HG03064 (cell line): ENCODE measurements around the gene ALAS2.
"Not testable (repeated sequence)": the region's sequence is repeated elsewhere in the genome, so short reads cannot be mapped to it uniquely, and the experiment has no call there.

ENCODE experiments used
- ATAC-seq: cut with Tn5 transposase; IDR thresholded peaks from one replicate; pipeline ENCODE4 v1.9.1; 2021; ENCODE audit warnings: low read depth; ENCODE audit not compliant: unreplicated experiment

Gene ALAS2

DNA sequence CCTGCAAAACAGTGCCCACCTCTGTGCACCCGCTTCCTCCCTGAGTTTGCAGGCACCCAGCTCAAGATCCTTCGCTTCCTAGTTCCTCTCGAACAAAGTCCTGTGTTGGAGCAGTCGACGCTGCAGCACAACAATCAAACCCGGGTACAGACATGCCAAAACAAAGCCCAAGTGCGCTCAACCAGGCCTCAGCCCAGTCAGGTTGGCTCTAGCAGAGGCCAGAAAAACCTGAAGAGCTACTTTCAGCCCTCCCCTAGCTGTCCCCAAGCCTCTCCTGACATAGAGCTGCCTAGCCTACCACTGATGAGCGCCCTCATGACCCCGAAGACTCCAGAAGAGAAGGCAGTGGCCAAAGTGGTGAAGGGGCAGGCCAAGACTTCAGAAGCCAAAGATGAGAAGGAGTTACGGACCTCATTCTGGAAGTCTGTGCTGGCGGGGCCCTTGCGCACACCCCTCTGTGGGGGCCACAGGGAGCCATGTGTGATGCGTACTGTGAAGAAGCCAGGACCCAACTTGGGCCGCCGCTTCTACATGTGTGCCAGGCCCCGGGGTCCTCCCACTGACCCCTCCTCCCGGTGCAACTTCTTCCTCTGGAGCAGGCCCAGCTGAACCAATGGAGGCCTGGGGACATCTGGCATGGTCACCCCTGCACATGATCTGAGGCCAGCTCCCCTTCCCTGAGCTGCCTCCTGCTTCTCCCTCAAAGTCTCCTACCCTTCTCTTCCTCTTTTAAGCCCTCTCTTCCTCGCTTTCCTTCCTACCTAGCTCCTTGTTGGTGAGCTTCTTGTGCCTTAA lies 23.8 kb downstream of the ALAS2 start:
- no peak for ATAC-seq

DNA sequence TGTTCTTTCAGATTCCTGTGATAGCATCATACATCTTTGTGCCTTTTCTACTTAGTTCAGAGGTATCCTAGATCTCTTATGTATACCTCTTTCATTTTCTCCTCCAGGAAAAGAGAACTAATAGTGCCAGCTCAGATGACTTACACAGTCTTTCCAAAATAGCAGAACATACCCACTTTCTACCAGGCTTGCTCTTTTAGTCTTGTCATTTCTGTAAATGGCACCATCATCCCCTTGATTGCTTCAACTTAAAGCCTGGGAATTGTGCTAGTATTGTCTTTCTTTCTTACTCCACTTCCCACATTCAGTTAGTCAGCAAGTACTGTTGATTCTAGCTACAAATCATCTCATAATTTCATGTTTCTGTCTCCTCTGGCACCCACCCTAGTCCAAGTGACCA lies 25.5 kb downstream of the ALAS2 start:
- no peak for ATAC-seq

DNA sequence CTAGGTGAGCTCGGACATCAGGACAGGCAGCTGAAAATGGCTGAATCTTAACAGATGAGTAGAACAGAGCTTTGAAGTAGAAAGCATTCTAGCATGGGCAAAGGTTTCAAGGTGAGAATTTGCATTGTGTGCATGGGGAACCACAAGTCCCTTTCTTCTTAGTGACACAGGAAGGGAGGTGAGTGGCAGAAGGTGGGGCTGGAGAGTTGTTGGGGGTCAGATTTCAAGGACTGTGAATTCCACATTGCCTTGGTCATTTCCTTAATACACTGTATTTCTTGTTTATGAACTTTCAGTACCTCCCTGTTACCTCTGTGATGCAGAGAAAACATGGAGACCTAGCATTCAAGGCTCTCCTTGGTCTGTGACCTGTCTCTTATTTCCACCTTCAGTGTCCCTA lies 26.5 kb downstream of the ALAS2 start:
- ATAC-seq, result no peak

DNA sequence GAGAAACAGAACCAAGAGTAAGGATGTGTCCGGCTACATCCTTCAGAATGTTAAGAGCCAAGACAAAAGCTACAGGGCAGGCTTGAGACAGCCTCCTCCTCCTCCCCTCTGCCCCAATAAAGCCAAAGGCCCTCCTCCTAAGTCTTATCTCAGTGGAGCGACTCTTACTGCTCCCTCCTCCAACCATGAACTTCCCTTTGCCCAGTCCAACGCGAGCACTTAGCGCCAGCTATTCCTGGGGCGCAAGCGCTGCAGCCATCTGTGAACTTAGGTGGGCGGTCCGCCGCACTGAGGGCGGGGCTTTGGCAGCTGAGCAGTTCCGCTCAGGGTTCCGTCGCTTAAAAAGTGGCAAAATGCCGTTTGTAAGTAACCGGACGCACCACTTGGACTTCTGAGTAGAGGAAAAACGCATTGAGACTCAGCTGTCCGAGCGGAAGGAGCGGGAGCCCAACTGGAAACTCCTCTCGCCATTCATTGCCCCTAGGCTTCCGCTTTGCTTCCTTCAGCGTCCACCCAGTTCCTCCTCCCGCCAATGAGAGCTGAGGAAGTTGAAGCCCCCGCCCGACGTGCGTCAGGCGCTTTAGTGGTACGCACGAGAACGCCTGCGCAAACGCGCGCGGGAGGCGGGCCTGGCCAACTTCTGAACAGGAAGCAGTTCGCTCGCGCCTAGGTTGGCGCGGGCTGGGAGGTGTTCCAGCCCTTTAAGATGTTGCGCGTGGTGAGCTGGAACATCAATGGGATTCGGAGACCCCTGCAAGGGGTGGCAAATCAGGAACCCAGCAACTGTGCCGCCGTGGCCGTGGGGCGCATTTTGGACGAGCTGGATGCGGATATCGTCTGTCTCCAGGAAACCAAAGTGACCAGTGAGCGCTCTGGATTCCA lies 30.8 kb downstream of the ALAS2 start, which contains the start of gene APEX2:
APEX2 (plus strand) TSS at position 647 of the 882 bp plus-strand sequence; CDS start at position 707, 60 bp downstream.
- peak; percentile 90 for ATAC-seq

DNA sequence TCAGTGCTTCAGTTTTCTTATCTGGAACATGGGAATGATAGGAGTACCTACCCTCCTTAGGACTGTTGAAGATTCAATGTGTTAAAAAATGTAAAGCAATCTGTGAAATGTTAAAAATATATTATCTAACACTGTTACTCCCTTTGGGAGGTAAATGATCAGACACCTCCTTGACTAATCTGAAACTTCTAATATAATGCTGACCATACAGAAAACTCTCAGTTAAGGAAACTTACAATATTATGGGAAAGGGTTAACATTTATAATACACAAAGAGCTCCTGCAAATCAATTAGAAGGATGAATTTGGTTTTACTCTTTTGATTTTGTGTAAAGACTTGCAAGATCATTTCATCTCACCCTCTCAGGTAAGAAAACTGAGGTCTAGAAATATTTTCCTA lies 35.2 kb downstream of the ALAS2 start:
- ATAC-seq, result no peak

DNA sequence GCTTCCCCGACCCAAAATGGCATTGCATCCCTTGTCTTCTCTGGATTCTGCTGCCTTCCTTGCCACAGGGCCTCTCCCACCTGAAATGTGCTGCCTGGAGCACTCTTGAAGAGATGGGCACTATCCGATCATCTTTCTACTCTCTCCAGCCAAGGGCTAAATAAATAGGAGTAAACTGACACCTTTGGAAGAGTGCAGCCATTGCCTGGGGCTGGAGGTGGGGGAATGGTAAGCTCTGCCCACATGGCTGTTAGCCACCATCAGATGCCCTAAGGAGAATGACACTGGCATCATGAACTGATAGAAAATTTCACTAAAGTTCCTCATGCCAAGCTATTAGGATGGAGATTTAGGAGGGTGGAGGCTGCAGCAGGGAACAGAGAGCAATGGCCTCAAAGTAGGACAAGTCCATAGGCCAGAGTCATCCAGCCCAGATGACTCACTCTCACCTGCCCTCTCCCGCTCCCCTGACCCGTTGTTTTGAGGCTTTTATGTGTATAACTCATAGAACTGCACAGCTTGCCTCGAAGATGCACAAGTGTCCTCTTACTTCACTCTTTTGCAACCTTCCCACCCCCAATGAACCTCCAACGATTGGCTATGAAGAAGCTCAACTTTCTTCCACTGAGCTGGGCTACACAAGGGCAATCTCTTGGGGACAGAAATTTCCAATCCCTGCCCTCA lies 36.0 kb downstream of the ALAS2 start:
- ATAC-seq, result no peak

DNA sequence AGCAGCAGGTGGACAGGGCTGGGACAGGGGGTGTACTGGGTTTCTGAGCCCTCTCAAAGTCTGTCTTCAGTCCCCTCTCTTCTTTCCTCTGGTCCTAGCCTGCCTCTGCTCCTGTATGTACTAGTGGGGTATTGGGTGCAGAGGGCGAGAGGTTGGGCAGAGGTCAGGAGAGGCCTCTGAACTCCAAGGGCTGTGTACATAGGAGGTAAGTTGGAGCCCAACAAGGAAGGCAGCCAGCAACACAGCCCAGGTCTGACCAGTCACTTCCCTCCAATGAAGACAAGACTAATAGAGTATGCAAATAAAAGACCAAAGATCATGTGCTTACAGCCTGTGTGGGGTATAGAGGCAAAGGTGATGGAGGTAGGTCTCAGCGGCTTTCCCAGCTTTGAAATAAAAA lies 36.7 kb downstream of the ALAS2 start, which contains the start of gene PFKFB1:
PFKFB1 (minus strand) TSS at position 90 of the 400 bp plus-strand sequence. CDS start 181 bp downstream, outside the sequence.
- ATAC-seq, result no peak

DNA sequence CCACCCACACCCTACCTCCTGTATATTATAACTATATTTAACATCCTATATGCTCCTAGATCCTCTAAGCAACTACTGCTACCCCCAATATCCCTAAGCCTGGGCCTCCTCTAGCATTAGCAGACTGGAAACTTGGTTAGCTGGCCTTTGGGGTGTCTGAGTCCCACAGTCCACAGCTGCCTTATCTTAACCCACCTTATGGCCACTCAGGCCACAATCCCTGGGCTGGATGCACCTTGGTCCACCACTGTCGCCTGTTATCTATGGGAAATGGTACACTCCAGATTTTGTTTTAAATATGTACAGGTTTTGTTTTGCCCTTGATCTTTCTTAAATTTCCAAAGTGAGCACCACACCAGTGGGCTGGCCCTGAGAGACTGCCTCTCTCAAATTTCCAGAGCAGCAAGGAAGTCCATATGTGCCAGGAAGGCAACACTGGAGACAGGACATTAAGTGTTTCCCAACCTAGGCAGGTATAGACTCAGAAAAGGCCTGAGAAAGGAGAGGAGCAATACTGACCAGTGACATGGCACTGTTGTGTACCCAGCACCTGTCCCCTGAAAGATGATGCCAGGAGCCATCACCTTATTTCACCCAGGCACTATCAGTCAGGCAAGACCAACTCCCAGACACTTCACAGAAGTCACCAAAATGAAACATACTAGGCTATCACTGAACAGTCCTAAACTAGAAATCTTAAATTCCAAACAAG lies 37.7 kb downstream of the ALAS2 start:
- no peak for ATAC-seq

DNA sequence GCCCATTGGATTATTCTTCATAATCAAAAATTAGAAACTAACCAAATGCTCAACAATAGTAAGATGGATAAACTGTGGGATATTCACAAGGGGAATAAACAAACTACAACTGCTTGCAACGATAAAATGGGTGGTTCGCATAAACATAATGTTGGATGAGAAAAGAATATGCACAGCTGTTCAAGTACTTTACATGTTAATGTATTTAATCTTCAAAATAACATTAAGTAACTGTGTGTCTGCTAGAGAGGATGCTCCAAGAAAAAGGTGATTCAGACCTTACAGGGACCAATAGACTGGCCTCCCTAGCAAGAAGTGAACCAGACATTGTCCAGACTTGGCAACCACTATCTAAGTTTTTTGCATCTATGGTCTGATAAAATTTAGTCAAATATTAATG lies 39.1 kb downstream of the ALAS2 start:
- no peak for ATAC-seq

DNA sequence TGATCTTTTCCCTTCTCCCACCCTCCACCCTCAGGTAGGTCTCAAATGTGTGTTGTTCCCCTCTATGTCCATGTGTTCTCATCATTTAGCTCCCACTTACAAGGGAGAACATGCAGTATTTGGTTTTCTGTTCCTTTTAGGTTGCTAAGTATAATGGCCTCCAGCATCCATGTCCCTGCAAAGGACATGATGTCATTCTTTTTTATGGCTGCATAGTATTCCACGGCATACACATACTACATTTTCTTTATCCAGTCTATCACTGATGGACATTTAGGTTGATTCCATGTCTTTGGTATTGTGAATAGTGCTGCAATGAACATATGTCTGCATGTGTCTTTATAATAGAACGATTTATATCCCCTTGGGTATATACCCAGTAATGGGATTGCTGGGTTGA lies 47.5 kb downstream of the ALAS2 start:
- ATAC-seq, result not testable (repeated sequence)

DNA sequence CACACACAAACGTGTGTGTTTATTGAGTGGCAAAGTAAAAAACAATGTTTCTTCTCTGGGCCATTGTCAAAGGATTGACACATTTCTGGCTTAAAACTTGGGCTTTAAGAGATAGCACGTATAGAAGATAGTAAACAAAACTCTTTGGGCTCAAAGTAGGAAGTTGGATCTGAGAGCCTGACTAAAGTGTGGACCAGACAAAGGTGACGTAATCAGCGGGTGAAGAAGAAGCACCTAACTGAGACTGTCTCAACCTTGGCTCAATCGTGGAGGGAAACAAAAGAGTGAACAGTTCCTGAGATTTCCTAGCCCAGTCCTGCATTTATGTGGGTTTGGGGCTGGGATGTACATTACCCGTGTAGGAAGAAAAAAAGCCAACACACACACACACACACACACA lies 50.4 kb downstream of the ALAS2 start:
- ATAC-seq, result no peak

DNA sequence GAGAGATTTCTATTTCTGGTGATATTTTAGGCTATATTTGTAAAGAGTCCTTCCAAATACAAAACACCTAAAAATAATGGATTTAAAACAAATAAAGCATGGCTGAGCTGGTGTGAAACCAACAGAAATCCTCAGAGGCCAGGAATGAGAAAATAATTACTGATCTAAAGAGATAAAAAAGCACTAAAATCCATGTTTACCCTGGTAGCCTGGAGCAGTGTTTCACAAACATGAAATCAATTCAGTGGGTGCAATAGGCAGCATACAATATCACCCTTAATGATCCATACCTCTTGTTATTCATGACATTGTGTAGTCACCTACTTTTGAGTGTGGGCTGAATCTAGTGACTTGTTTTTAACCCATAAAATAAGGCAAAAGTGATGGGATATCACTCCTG lies 51.3 kb downstream of the ALAS2 start:
- no peak for ATAC-seq

DNA sequence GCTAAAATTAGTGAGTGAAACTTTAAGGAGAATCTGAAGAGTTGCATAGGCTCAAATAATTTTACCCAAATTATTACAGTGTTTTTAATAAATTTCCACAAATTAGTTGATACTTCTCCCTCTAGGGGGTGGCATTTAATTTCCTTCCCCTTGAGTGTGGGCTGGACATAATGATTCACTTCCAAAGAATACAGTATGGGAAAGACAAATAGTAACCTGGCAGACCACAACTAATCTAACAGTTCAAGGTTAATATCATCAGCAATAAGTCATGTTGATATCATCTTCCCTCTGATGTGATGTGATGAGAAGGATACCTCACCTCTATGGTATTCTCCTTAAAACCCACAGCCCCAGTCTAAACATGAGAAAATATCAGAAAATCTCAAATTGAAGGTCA lies 52.3 kb downstream of the ALAS2 start:
- ATAC-seq, result no peak

DNA sequence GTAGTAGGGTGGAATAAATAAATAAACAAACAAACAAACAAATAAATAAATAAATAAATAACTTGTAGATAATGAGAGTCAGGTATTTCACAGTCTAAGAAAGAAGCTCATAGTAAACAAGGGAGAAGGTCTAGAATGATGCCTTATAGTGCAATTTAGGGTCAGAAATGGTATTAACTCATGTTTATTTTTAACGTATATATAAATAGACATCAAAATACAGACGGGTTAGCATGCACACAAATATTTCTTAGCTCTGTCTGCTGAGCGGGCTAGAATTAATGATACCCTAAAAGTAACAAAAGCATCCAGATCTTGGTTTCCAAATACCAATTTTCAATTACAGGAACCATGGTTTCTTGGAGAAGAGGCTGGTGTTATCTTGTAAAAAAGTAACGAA lies 53.4 kb downstream of the ALAS2 start:
- no peak for ATAC-seq

DNA sequence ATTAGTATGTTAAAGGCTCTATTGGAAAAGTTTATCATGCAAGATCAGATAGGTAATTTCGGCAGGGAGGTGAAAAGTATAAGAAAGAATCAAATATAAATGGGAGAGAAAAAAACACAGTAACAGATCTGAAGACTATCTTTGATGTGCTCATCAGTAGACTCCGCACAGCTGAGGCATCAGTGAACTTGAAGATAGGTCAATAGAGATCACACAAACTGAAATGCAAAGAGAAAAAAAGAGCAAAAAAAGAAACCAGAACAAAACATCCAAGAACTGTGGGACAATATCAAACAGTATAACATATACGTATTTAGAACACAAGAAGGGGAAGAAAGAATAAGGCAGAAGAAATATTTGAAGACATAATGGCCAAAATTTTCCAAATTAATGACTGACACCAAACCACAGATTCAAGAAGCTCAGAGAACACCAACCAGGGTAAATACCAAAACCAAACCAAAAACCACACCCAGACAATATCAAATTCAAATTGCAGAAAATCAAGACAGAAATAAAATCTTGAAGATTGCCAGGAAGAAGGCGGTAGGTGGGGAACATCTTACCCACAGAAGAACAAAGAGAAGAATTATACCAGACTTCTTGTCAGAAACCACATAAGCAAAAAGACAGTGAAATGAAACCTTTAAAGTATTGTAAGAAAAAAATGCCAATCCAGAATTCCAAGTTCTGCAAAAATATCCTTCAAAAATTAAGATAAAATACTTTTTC lies 65.8 kb downstream of the ALAS2 start:
- no peak for ATAC-seq

DNA sequence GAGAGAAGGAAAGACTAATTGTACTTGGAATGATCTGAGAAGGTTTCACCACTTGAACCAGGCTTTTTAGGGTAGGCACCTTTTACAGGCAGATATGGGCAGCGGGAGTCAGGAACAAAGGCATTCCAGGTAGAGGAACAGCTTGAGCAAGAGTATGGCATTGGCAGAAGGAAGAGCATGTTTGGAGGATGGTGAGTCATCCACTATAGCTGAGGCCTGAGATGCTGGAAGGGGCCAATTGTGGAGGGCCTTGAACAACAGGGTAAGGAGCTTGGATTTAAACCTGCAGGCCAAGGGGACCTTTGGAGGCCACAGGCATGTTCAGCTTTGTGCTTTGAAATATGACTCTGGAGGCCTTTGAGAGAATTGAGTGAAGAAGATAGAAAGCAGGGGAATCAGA lies 69.0 kb downstream of the ALAS2 start:
- ATAC-seq, result no peak
